Ovary (tissue), 3 donors: Measurements from ENCODE around the gene TGIF2.

ENCODE experiments used
- CTCF ChIP-seq, 3 donors: fragments of 450-650 bp in 2 of 3; fragments of 200-600 bp in 1 of 3; IDR thresholded peaks; one replicate each; pipeline versions ENCODE4 v1.5.1 to v1.8.0; 2016 to 2022; ENCODE audit warnings: antibody characterized with exemption in 3 of 3, mild to moderate bottlenecking in 1 of 3
- EP300 ChIP-seq: sonication (generic); formaldehyde crosslinking; IDR thresholded peaks from one replicate; pipeline ENCODE4 v1.6.1; 2017; ENCODE audit warnings: antibody characterized with exemption
- POLR2A ChIP-seq: fragments of 450-650 bp; IDR thresholded peaks from one replicate; pipeline ENCODE4 v1.6.1; 2017; ENCODE audit warnings: antibody characterized with exemption, mild to moderate bottlenecking, moderate library complexity
- donor health status: DM: no; HTN: no; CAD: no.

DNA sequence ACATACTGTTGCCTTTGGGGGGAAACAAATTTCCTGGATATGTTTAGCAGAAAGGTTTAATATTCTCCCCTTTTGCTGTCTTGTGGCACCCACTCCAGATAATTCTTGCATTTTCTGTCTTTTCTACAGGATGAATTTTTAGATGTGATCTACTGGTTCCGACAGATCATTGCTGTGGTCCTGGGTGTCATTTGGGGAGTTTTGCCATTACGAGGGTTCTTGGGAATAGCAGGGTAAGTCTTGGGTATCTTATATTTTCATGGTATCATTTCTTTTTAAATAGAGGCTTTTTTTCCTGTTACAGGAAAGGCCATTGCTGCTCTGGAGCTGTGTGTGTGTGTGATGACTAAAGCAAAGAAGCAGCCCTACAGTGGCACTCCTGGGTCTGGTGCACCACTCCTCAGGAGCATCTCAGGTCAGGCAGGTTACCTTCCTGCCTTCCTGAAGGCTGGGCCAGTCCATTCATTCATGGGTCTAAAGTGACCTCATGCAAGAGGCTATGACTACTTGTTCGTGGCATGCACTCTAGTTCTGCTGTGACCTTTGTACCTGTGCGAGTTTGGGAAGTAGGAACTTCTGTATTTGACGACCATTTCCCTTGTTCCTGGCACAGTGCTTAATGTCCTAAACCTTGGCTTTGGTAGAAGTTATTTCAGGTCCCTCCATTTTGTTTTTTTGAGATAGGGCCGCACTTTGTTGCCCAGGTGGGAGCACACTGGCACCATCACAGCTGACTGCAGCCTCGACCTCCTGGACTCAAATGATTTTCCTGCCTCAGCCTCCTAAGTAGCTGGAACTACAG lies 34.4 kb downstream of the TGIF2 start:
- TF ChIP-seq CTCF (IDR thresholded peaks at IDR 0.05) (no peak), POLR2A (no peak), EP300 (no peak)
